Gastroesophageal sphincter (tissue), 3 donors: ENCODE data around the gene NCKAP5L.

Experiments used
- CTCF ChIP-seq, 4 experiments: fragments of 200-600 bp in 2 of 4; fragments of 450-650 bp in 2 of 4; sonication (generic) in 1 of 4; IDR thresholded peaks; one replicate each; pipeline ENCODE4 v1.5.1; 2017 to 2019; ENCODE audit warnings: antibody characterized with exemption in 4 of 4, mild to moderate bottlenecking in 2 of 4, moderate library complexity in 2 of 4
- EP300 ChIP-seq: sonication (generic); formaldehyde crosslinking; IDR thresholded peaks from one replicate; pipeline ENCODE4 v1.6.1; 2017; ENCODE audit warnings: antibody characterized with exemption, mild to moderate bottlenecking
- POLR2A ChIP-seq, 2 donors: fragments of 450-650 bp; IDR thresholded peaks; one replicate each; pipeline ENCODE4 v1.6.1; 2017; ENCODE audit warnings: antibody characterized with exemption in 2 of 2, mild to moderate bottlenecking in 2 of 2, moderate library complexity in 1 of 2
- POLR2AphosphoS5 ChIP-seq: sonication (generic); formaldehyde crosslinking; IDR thresholded peaks from one replicate; pipeline ENCODE4 v1.6.1; 2017; ENCODE audit warnings: antibody characterized with exemption

DNA sequence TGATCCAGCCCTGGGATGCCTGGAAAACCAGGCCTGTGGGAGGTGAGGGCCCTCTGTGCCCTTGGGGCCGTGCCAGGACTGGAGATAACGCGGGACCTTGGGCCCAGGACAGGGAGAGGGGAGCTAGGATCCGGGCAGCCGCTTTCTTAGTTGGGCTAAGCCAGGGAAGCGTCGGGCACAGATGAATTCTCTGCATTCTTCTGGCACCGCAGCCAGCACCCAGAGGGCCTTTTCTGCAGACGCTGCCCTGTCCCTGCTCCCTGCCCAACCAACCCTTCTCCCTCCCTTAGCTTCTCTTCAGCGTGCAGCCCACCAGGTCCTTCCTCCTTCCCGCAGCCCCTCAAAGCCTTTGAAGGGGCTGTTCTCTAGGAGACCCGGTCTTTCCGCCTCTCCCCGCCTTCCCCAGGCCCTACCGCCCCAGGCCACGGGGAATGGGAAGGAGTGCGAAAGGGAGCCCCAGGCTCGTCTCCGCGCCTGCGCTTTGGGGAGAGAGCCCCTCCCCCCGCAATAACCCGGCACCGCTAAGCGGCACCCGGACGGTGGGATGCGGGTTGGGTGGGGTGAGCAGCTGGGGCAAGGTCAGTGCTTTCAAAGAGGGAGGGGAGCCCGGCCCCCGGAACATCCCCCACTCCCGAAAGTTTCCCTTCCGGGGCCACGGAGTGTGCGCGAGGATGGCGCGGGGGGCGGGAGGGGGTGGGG lies 663 bp downstream of the NCKAP5L start:
- TF ChIP-seq CTCF (IDR thresholded peaks at IDR 0.05) (peak in 1 of 4 experiments; percentile 8), EP300 (no peak), POLR2AphosphoS5 (peak; percentile 21), POLR2A (IDR thresholded peaks at IDR 0.05) (no peak)
